ENCODE data around the gene KCNJ10.
"Not testable (repeated sequence)": the region's sequence is repeated elsewhere in the genome, so short reads cannot be mapped to it uniquely, and the experiment has no call there.

The KCNJ10 gene

DNA sequence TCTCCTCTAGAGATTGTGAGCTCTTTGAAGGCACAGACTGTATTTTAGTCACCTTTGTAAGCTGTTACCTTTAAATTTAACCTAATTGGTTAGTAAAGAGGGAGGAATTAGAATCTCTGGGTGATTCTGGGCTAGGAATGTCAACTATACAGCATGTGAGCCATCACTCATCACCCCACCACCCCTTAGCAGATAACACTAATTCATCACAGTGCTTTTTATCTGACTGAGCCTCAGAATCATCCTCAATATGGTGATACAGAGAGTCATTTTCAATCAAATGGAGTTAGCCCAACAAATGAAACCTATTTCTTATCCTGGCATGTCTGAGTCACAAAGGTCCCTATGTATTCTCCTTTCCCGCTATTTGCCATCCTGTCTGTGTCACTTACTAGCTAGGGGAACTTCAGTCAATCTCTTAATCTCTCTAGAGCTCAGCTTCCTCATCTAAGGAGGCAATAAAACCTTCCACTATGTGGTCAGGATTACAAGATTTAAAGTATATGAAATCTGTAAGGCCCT lies 13.3 kb downstream of the KCNJ10 start:
- Histone ChIP-seq H2AFZ (no peak overlapping the region), H3K27me3 (ENCODE audit: control insufficient read depth, insufficient read depth, low read length) (no peaks in the 10 kb centered on the region), H3K36me3 (ENCODE audit: control insufficient read depth, insufficient read depth, low read length) (no peaks in the 10 kb centered on the region), H3K79me2 (no peaks in the 10 kb centered on the region), H3K9ac (no peak overlapping the region), H3K27ac (no peak overlapping the region), H3K4me1 (no peaks in the 10 kb centered on the region), H3K4me2 (ENCODE audit: low read length) (no peak overlapping the region), H3K4me3 (ENCODE audit: low read depth, low read length) (no peak overlapping the region), H3K9me3 (ENCODE audit: control insufficient read depth, low read length) (no peaks in the 10 kb centered on the region)
- TF ChIP-seq CTCF (IDR thresholded peaks at IDR 0.05): no peak

GRCh38 chr1:160053548-160054365 lies 16.2 kb downstream of the KCNJ10 start:
- Histone ChIP-seq H3K9me3 (ENCODE audit: control insufficient read depth, low read length) (no peaks in the 10 kb centered on the region), H3K36me3 (ENCODE audit: control insufficient read depth, insufficient read depth, low read length) (no peaks in the 10 kb centered on the region), H3K27ac (no peak overlapping the region), H2AFZ (no peak overlapping the region), H3K4me1 (no peaks in the 10 kb centered on the region), H3K4me3 (ENCODE audit: low read depth, low read length) (no peak overlapping the region), H3K9ac (no peak overlapping the region), H3K4me2 (ENCODE audit: low read length) (no peak overlapping the region), H3K27me3 (ENCODE audit: control insufficient read depth, insufficient read depth, low read length) (no peaks in the 10 kb centered on the region), H3K79me2 (no peaks in the 10 kb centered on the region)
- no peak for TF ChIP-seq CTCF (IDR thresholded peaks at IDR 0.05)

DNA sequence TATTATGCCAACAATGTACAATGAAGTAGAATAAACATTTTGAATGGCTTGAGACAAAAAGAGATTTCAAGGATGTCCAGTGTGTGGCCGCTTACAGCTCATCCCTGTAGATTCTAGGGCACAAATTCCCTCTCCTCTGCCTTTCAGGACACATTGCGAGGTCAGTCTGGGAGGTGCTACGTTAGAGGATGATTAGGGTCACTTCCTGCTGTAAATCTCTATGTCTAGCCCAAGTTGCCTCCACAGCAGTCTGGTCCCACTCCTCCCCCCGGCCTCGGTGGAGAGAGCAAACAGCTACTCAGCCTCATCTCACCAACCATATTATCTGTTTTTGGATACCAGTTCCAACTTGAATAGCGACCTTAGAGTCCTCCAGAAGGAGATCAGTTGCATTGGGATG lies 17.0 kb downstream of the KCNJ10 start:
- no peaks in the 10 kb centered on the region for H3K9me3 ChIP-seq (ENCODE audit: control insufficient read depth, low read length)
- no peak overlapping the region for H3K9ac ChIP-seq
- H3K27me3 ChIP-seq (ENCODE audit: control insufficient read depth, insufficient read depth, low read length): no peaks in the 10 kb centered on the region
- H2AFZ ChIP-seq: no peak overlapping the region
- H3K36me3 ChIP-seq (ENCODE audit: control insufficient read depth, insufficient read depth, low read length): no peaks in the 10 kb centered on the region
- no peaks in the 10 kb centered on the region for H3K4me1 ChIP-seq
- H3K79me2 ChIP-seq: no peaks in the 10 kb centered on the region
- no peak overlapping the region for H3K4me2 ChIP-seq (ENCODE audit: low read length)
- TF ChIP-seq CTCF (IDR thresholded peaks at IDR 0.05): no peak
- H3K27ac ChIP-seq: no peak overlapping the region
- H3K4me3 ChIP-seq (ENCODE audit: low read depth, low read length): no peak overlapping the region

DNA sequence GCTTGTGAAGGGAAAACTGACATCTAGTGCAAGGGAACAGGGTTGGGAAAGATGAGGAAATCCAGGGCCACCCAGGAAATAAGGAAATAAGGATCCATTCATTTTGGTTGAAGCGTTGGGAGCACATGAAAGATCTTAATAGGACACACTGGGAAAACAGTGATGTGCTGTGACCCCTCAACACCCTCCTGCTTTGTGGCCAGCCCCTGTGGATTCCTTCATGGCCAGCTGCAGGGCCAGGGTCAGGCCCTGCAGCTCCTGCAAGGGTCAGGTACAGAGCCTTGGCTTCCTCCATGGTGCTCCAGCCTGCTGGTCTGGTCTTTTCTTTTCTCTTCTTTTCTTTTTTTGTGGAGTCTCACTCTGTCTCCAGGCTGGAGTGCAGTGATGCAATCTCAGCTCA lies 19.3 kb downstream of the KCNJ10 start:
- no peaks in the 10 kb centered on the region for H3K4me1 ChIP-seq
- H3K79me2 ChIP-seq: no peaks in the 10 kb centered on the region
- no peak overlapping the region for H3K4me2 ChIP-seq (ENCODE audit: low read length)
- no peaks in the 10 kb centered on the region for H3K9me3 ChIP-seq (ENCODE audit: control insufficient read depth, low read length)
- TF ChIP-seq CTCF (IDR thresholded peaks at IDR 0.05): no peak
- no peak overlapping the region for H3K27ac ChIP-seq
- H3K36me3 ChIP-seq (ENCODE audit: control insufficient read depth, insufficient read depth, low read length): no peaks in the 10 kb centered on the region
- H2AFZ ChIP-seq: no peak overlapping the region
- H3K9ac ChIP-seq: no peak overlapping the region
- no peak overlapping the region for H3K4me3 ChIP-seq (ENCODE audit: low read depth, low read length)
- no peaks in the 10 kb centered on the region for H3K27me3 ChIP-seq (ENCODE audit: control insufficient read depth, insufficient read depth, low read length)

GRCh38 chr1:160050182-160050581 lies 19.8 kb downstream of the KCNJ10 start:
- H3K4me3 ChIP-seq (ENCODE audit: low read depth, low read length); H3K9me3 ChIP-seq (ENCODE audit: control insufficient read depth, low read length); H3K36me3 ChIP-seq (ENCODE audit: control insufficient read depth, insufficient read depth, low read length); H2AFZ ChIP-seq; H3K4me1 ChIP-seq; H3K79me2 ChIP-seq; H3K9ac ChIP-seq; H3K4me2 ChIP-seq (ENCODE audit: low read length); H3K27ac ChIP-seq; H3K27me3 ChIP-seq (ENCODE audit: control insufficient read depth, insufficient read depth, low read length): not testable (repeated sequence)

Measured in parathyroid adenoma (tissue), 2 donors.